GM12878 (cell line): ENCODE measurements around the gene YAF2. TPM values are rescaled to one million over a fixed set of nuclear protein-coding genes. Genes with fewer than 3 reads are reported as not detected.

Experiments
- ATAC-seq: fragments of 200-7000 bp; cut with Tn5 transposase; 3 replicates; pipeline ENCODE4 v1.9.1; 2020; ENCODE audit warnings: mild to moderate bottlenecking, moderate library complexity
- BruUV-seq: library from RNA; stranded (reverse); fragments of 400-500 nt; replicated peaks from 2 replicates; lab custom pipeline; 2021; lab: Mats Ljungman, UMichigan
- CTCF ChIA-PET: fragments of 300-600 bp; sonication (Branson Sonifier 250); formaldehyde crosslinking; extraction: SDS; loops from one replicate; lab custom pipeline; 2021; ENCODE audit warnings: inconsistent platforms; lab: Yijun Ruan, JAX
- POLR2A ChIA-PET: fragments of 350-600 bp; formaldehyde crosslinking; extraction: SDS; loops from one replicate; lab custom pipeline; 2021; ENCODE audit warnings: inconsistent platforms; lab: Charles Lee
- RAD21 ChIA-PET: fragments of 300-600 bp; sonication (Branson Sonifier 250); formaldehyde crosslinking; loops from one replicate; lab custom pipeline; 2023; ENCODE audit warnings: antibody characterized with exemption; ENCODE audit not compliant: unreplicated experiment; lab: Charles Lee
- SMC1A ChIA-PET: fragments of 300-600 bp; sonication (Branson Sonifier 250); formaldehyde crosslinking; loops from one replicate; lab custom pipeline; 2023; ENCODE audit not compliant: unreplicated experiment, uncharacterized antibody; lab: Charles Lee
- DNase-seq: peaks from one replicate; pipeline ENCODE4 v3.0.0-alpha.2; 2011; ENCODE audit warnings: low read depth, low spot score
- FAIRE-seq: peaks from 3 replicates; lab custom pipeline; 2011; peaks lifted over from hg19 to GRCh38; lab: Jason Lieb, UNC
- H2AFZ ChIP-seq: 2 replicates; pipeline ENCODE4 v1.6.0; 2011; ENCODE audit warnings: low read depth, low read length, control low read depth; ENCODE audit not compliant: control insufficient read depth
- H3K27ac ChIP-seq: 2 replicates; pipeline ENCODE4 v1.5.1; 2011; ENCODE audit warnings: control low read depth; ENCODE audit not compliant: control insufficient read depth, insufficient read depth
- H3K27me3 ChIP-seq, 2 experiments: replicated peaks in 1 of 2; 2 replicates each; pipeline versions ENCODE4 v1.6.0 to v1.6.1; 2011; ENCODE audit warnings: low read length in 1 of 2; ENCODE audit not compliant: control insufficient read depth in 2 of 2, insufficient read depth in 2 of 2
- H3K36me3 ChIP-seq, 2 experiments: 2 replicates each; pipeline ENCODE4 v1.5.1; 2011; ENCODE audit warnings: low read length in 1 of 2; ENCODE audit not compliant: control insufficient read depth in 2 of 2, insufficient read depth in 2 of 2
- H3K4me1 ChIP-seq: 2 replicates; pipeline ENCODE4 v1.6.1; 2011; ENCODE audit warnings: mild to moderate bottlenecking, low read length, moderate library complexity, mixed read lengths; ENCODE audit not compliant: control insufficient read depth, insufficient read depth
- H3K4me2 ChIP-seq: 2 replicates; pipeline ENCODE4 v1.6.0; 2011; ENCODE audit warnings: control low read depth; ENCODE audit not compliant: control insufficient read depth, insufficient read depth
- H3K4me3 ChIP-seq: fragments of 200-600 bp; sonication (generic); 2 replicates; pipeline ENCODE4 v1.5.1; 2016
- H3K79me2 ChIP-seq: 2 replicates; pipeline ENCODE4 v1.6.0; 2011; ENCODE audit warnings: low read length; ENCODE audit not compliant: control insufficient read depth, insufficient read depth
- H3K9ac ChIP-seq: 2 replicates; pipeline ENCODE4 v1.8.0; 2011; ENCODE audit warnings: low read length, control low read depth, mixed read lengths; ENCODE audit not compliant: control insufficient read depth, insufficient read depth
- H3K9me3 ChIP-seq: replicated peaks from 3 replicates; pipeline ENCODE4 v1.5.1; 2011; ENCODE audit warnings: mild to moderate bottlenecking, low read length; ENCODE audit not compliant: control insufficient read depth, insufficient read depth
- H4K20me1 ChIP-seq: 2 replicates; pipeline ENCODE4 v1.6.0; 2011; ENCODE audit not compliant: control insufficient read depth, insufficient read depth
- CTCF ChIP-seq, 3 experiments: IDR thresholded peaks in 2 of 3; conservative IDR thresholded peaks in 1 of 3; 2 replicates each; pipeline ENCODE4 v1.5.1; 2011; ENCODE audit warnings: low read depth in 3 of 3, low read length in 3 of 3, mild to moderate bottlenecking in 3 of 3, control low read depth in 2 of 3, moderate library complexity in 2 of 3, inconsistent platforms in 1 of 3, mixed read lengths in 1 of 3; ENCODE audit not compliant: control insufficient read depth in 2 of 3, insufficient read depth in 1 of 3; ENCODE audit errors: extremely low read depth in 1 of 3
- EP300 ChIP-seq, 2 experiments: fragments of 150-350 bp in 1 of 2; IDR thresholded peaks; 2 replicates each; pipeline ENCODE4 v1.6.1; 2011 to 2012; ENCODE audit warnings: low read depth in 2 of 2, low read length in 2 of 2, borderline replicate concordance in 1 of 2, improper control_type of control experiment in 1 of 2, inconsistent platforms in 1 of 2; ENCODE audit not compliant: control insufficient read depth in 1 of 2
- IKZF2 ChIP-seq, 2 experiments: fragments of 450-650 bp; IDR thresholded peaks; 2 replicates each; pipeline ENCODE4 v1.6.1; 2017; ENCODE audit warnings: mild to moderate bottlenecking in 2 of 2, moderate library complexity in 2 of 2
- MTA3 ChIP-seq: IDR thresholded peaks from 2 replicates; pipeline ENCODE4 v1.6.1; 2012; ENCODE audit warnings: low read length, inconsistent platforms, borderline replicate concordance
- NFYA ChIP-seq: IDR thresholded peaks from 2 replicates; pipeline ENCODE4 v1.6.1; 2011; ENCODE audit warnings: low read depth, mild to moderate bottlenecking, low read length, improper control_type of control experiment, borderline replicate concordance
- NR2C1 ChIP-seq: fragments of 450-650 bp; IDR thresholded peaks from 2 replicates; pipeline ENCODE4 v1.6.1; 2017; ENCODE audit warnings: antibody characterized with exemption, mild to moderate bottlenecking, moderate library complexity
- RAD21 ChIP-seq: IDR thresholded peaks from 2 replicates; pipeline ENCODE4 v1.6.1; 2011; ENCODE audit warnings: mild to moderate bottlenecking, low read depth, low read length, moderate library complexity; ENCODE audit not compliant: insufficient read depth
- RUNX3 ChIP-seq: IDR thresholded peaks from 2 replicates; pipeline ENCODE4 v1.6.1; 2012; ENCODE audit warnings: low read length, inconsistent platforms
- SIN3A ChIP-seq: IDR thresholded peaks from 2 replicates; pipeline ENCODE4 v1.6.1; 2012; ENCODE audit warnings: low read depth, low read length, improper control_type of control experiment
- SPI1 ChIP-seq: IDR thresholded peaks from 2 replicates; pipeline ENCODE4 v1.6.1; 2011; ENCODE audit warnings: low read depth, mild to moderate bottlenecking, low read length, moderate library complexity, borderline replicate concordance; ENCODE audit not compliant: insufficient read depth
- USF1 ChIP-seq: IDR thresholded peaks from 2 replicates; pipeline ENCODE4 v1.6.1; 2011; ENCODE audit warnings: borderline replicate concordance, low read depth, mild to moderate bottlenecking, moderate library complexity, mixed read lengths, low read length; ENCODE audit not compliant: insufficient read depth; ENCODE audit errors: extremely low read length
- ZNF384 ChIP-seq: IDR thresholded peaks from 2 replicates; pipeline ENCODE4 v1.6.1; 2012; ENCODE audit warnings: low read depth, mild to moderate bottlenecking, low read length, improper control_type of control experiment, borderline replicate concordance
- WGBS: methylation state at CpG from one replicate; pipeline ENCODE4 v1.1.6; 2016; ENCODE audit warnings: low lambda C conversion rate; ENCODE audit not compliant: insufficient replicate concordance, insufficient coverage; ENCODE audit errors: missing lambda C conversion rate; 5-methylcytosine and 5-hydroxymethylcytosine counted together
- in situ Hi-C: fragments of 300-500 bp; cut with MboI; formaldehyde crosslinking; loops from 9 replicates; pipeline ENCODE4 v1.14.3; 2018; ENCODE audit warnings: mixed read lengths
- intact Hi-C: fragments of 100-400 bp; cut with micrococcal nuclease; formaldehyde crosslinking; loops from one replicate; pipeline ENCODE4 v1.14.2; 2022; ENCODE audit not compliant: unreplicated experiment
- polyA plus RNA-seq, 11 experiments: library from polyadenylated mRNA; depleted of rRNA in 4 of 11; unstranded in 6 of 11; stranded (reverse) in 5 of 11; fragments of >200 nt; fragmentation: Nextera tagmentation in 4 of 11; fragmentation: Illumina TruSeq in 1 of 11; extraction: Ambion mirVana in 4 of 11; extraction: Trizol in 1 of 11; gene quantifications; 1 replicate in 1 of 11; 2 replicates in 10 of 11; pipeline versions ENCODE4 v1.2.1 to v1.2.3, GENCODE V29; 2011 to 2016; ENCODE audit warnings: inconsistent platforms in 2 of 11, missing spikeins in 2 of 11, low read depth in 1 of 11
- total RNA-seq, 4 experiments: library from RNA; depleted of rRNA in 3 of 4; stranded (reverse); fragments of >200 nt in 3 of 4; fragmentation: Illumina TruSeq in 1 of 4; extraction: Trizol in 1 of 4; gene quantifications; 2 replicates each; pipeline versions ENCODE4 v1.2.1 to v1.2.3, GENCODE V29; 2013 to 2021

The YAF2 gene
- total and polyA plus RNA-seq, 10 of the 15 experiments (the other 5 are each of a cell fraction or from before 2014, with no cell fraction given) = 18.8 to 36.6 (median 23.0) TPM

GRCh38 chr12:42284157-42284556 is 46.1 kb upstream of the YAF2 start:
- H4K20me1 ChIP-seq = no peaks in the 10 kb centered on the region
- no peak for TF ChIP-seq NR2C1
- no peak for TF ChIP-seq MTA3
- TF ChIP-seq RUNX3 = peak; percentile 60
- peak; percentile 98 for TF ChIP-seq ZNF384
- peak; percentile 88 for TF ChIP-seq SPI1
- 0 out of 4 replicates have a peak, but pooled peaks of 1 of the 2 experiments have one; percentile 33 for TF ChIP-seq IKZF2 (IDR thresholded peaks at IDR 0.05)
- 0 out of 4 replicates have a peak, but pooled peaks of 1 of the 2 experiments have one; percentile 12 for TF ChIP-seq EP300 (IDR thresholded peaks at IDR 0.05; ENCODE audit: borderline replicate concordance in 1 of 2, control insufficient read depth in 1 of 2, low read depth in 2 of 2, low read length in 2 of 2)
- TF ChIP-seq SIN3A = no peak
- 0 out of 2 replicates have a peak, but pooled peaks have one; percentile 1 for TF ChIP-seq RAD21
- TF ChIP-seq NFYA = no peak
- TF ChIP-seq USF1 = no peak
- peak in 1 of 3 experiments; percentile 3; a peak in 1 of 6 replicates for TF ChIP-seq CTCF (IDR thresholded peaks at IDR 0.05 in 2 of 3, conservative IDR thresholded peaks at IDR 0.05 in 1 of 3; ENCODE audit: control insufficient read depth in 2 of 3, extremely low read depth in 1 of 3, insufficient read depth in 1 of 3, low read depth in 3 of 3, low read length in 3 of 3)
- no peak overlapping the region for H3K9ac ChIP-seq
- H3K4me1 ChIP-seq = peaks cover 3% of the 10 kb centered on the region; the same call in 1 of the 2 replicates
- CTCF ChIA-PET = interaction anchor here (0.9 kb wide), 1 partner anchor 47 kb away, joined by 4 read pairs; no protein-coding TSS in a partner anchor
- ATAC-seq = peak; percentile 43; the same call in 2 of the 3 replicates
- no peaks in the 10 kb centered on the region for H3K9me3 ChIP-seq
- no peak for DNase-seq
- H2AFZ ChIP-seq = no peak overlapping the region
- H3K36me3 ChIP-seq = no peaks in the 10 kb centered on the region
- SMC1A ChIA-PET = interaction anchor here (1.0 to 2.0 kb wide), 3 partner anchors 15 to 50 kb away, joined by 4 to 10 read pairs (median 5); no protein-coding TSS in a partner anchor
- no peak overlapping the region for H3K27ac ChIP-seq
- H3K79me2 ChIP-seq = no peaks in the 10 kb centered on the region
- POLR2A ChIA-PET = interaction anchor here (0.7 kb wide), 1 partner anchor 929 kb away, joined by 5 read pairs; no protein-coding TSS in a partner anchor
- H3K4me2 ChIP-seq = no peak overlapping the region
- intact Hi-C loops (no loop called here), in situ Hi-C loops (no loop called here)
- WGBS = 31% methylated on average over 1 of the region's 1 CpG
- no peaks in the 10 kb centered on the region for H3K27me3 ChIP-seq
- RAD21 ChIA-PET = interaction anchor here (0.7 kb wide), 1 partner anchor 198 kb away, joined by 3 read pairs; no protein-coding TSS in a partner anchor
- BruUV-seq = no TSS peak
- FAIRE-seq = no peak
- no peak overlapping the region for H3K4me3 ChIP-seq
